Measurements from ENCODE around the gene IL1B. TPM values are rescaled to one million over a fixed set of nuclear protein-coding genes. Genes with fewer than 3 reads are reported as not detected.

IL1B gene
- total RNA-seq, 1 donor = 2.4 TPM

DNA sequence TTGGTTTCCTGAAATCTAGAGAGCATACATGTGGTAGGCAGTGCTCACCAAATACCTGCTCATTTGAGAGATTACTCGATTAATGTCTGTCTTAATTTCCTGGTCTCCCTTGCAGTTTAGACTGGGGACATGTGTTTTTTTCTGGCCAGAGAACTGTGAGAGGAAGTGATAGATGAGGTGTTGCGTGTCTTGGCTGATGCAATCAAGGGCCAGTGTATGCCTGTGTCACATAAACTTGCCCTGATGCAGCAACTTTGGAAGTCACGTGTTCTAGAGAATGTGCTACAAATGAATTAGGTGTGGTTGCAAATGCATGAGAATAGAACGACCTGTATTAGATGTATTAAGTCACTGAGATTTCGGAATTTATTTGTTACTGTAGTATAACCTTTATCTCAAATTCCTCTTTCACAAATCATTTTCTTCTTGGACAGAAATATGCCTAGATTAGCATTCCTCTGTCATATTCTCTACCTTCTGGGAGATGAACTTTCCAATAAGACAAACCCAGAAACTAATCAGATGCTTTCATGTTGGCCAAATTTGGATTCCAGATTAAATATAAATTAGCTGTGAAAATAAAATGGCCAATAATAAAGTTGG, 42.3 kb downstream of the IL1B start:
- TF ChIP-seq, protein P1, sequence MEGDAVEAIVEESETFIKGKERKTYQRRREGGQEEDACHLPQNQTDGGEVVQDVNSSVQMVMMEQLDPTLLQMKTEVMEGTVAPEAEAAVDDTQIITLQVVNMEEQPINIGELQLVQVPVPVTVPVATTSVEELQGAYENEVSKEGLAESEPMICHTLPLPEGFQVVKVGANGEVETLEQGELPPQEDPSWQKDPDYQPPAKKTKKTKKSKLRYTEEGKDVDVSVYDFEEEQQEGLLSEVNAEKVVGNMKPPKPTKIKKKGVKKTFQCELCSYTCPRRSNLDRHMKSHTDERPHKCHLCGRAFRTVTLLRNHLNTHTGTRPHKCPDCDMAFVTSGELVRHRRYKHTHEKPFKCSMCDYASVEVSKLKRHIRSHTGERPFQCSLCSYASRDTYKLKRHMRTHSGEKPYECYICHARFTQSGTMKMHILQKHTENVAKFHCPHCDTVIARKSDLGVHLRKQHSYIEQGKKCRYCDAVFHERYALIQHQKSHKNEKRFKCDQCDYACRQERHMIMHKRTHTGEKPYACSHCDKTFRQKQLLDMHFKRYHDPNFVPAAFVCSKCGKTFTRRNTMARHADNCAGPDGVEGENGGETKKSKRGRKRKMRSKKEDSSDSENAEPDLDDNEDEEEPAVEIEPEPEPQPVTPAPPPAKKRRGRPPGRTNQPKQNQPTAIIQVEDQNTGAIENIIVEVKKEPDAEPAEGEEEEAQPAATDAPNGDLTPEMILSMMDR (IDR thresholded peaks at IDR 0.05; ENCODE audit: insufficient read depth, low read length) = no peak
- H3K4me3 ChIP-seq (ENCODE audit: low read depth, low read length) = no peak overlapping the region
- DNase-seq (ENCODE audit: low read depth) = peak; percentile 98

DNA sequence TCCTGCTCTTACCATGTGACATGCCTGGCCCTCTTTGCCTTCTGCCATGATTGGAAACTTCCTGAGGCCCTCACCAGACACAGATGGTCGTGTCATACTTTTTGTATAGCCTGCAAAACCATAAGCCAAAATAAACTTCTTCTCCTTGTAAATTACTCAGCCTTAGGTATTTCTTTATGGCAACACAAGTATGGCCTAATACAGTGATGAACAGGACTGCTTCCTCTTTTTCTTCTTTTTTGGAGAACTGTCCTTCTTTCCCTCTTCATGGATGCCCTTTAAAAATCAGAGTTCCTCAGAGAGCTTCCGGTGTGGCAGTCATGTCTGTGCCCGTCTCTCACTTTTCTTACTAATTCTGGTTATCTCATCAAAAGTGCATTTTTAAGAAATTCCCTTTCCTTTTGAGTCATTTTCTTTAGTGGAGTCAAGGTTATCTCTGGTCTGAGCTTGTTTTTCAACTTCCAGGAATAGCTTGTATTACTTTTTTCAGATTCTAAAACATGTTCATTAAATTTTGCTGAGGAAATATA, 43.1 kb downstream of the IL1B start:
- peak; percentile 71 for DNase-seq (ENCODE audit: low read depth)
- H3K4me3 ChIP-seq (ENCODE audit: low read depth, low read length) = no peak overlapping the region
- TF ChIP-seq, protein P1 (IDR thresholded peaks at IDR 0.05; ENCODE audit: insufficient read depth, low read length) = no peak

DNA sequence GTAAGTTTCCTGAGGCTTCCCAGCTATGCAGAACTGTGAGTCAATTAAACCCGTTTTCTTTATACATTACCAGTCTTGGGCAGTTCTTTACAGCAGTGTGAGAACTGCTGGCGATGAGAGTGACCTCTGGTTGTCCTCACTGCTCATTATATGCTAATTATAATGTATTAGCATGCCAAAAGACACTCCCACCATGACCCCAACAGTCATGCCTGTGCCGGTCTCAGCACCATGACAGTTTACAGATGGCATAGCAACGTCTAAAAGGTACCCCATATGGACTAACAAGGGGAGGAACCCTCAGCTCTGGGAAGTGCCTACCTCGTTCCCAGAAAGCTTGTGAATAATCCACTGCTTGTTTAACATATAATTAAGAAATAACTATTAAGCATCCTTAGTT, 44.2 kb downstream of the IL1B start:
- no peak overlapping the region for H3K4me3 ChIP-seq (ENCODE audit: low read depth, low read length)
- TF ChIP-seq, protein P1 (IDR thresholded peaks at IDR 0.05; ENCODE audit: insufficient read depth, low read length) = no peak
- DNase-seq (ENCODE audit: low read depth) = no peak

DNA sequence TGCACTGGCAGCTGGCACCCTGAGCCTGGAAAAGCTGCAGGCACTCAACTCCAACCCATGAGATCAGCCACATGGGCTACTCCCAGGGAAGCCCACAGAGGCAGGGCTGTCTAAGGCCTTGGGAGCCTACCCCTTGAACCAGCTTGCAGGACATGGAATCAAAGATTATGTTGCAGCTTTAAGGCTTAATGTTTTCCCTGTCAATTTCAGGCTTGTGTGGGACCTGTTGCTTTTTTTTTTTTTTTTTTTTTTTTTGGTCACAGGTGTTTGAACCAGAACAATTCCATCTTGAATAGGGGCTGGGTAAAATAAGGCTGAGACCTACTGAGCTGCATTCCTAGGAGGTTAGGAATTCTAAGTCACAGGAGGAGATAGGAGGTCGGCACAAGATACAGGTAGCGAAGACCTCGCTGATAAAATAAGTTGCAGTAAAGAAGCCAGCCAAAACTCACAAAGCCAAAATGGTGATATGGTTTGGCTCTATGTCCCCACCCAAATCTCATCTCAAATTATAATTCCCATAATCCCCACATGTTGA, 44.8 kb downstream of the IL1B start:
- no peak overlapping the region for H3K4me3 ChIP-seq (ENCODE audit: low read depth, low read length)
- no peak for DNase-seq (ENCODE audit: low read depth)
- TF ChIP-seq, protein P1 (IDR thresholded peaks at IDR 0.05; ENCODE audit: insufficient read depth, low read length) = no peak

DNA sequence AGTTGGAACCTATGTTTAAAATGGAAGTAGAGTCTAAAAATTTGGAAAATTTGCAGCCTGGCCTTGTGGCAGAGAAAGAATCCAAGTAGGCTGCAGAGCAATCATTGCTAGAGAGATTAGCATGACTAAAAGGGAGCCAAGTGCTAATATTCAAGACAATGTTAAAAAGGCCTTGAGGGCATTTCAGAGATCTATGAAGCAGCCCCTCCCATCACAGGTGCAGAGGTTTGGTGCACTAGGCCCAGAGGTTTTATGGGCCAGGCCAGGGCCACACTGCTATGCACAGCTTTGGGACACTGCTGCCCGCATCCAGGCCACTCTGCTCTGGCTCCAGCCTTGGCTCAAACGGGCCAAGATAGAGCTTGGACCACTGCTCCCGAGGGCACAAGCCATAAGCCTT, 45.6 kb downstream of the IL1B start:
- no peak for DNase-seq (ENCODE audit: low read depth)
- H3K4me3 ChIP-seq (ENCODE audit: low read depth, low read length) = no peak overlapping the region
- TF ChIP-seq, protein P1 (IDR thresholded peaks at IDR 0.05; ENCODE audit: insufficient read depth, low read length) = no peak

DNA sequence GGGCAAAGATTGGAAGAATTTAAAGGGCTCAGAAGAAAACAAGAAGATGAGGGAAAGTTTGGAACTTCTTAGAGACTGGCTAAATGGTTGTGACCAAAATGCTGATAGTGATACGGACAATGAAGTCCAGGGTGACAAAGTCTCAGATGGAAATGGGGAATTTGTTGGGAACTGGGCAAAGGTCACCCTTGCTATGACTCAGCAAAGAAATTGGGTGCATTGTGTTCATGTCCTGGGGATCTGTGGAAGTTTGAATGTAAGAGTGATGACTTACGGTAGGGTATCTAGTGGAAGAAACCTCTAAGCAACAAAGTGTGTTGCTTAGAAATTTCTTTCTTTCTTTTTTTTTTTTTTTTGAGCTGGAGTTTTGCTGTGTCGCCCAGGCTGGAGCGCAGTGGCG, 46.3 kb downstream of the IL1B start:
- no peak overlapping the region for H3K4me3 ChIP-seq (ENCODE audit: low read depth, low read length)
- TF ChIP-seq, protein P1 (IDR thresholded peaks at IDR 0.05; ENCODE audit: insufficient read depth, low read length) = no peak
- DNase-seq (ENCODE audit: low read depth) = no peak

Measured in fibroblast of the aortic adventitia (primary cell).